Endothelial cell of umbilical vein (primary cell): ENCODE measurements around the gene NPAS1. TPM values are rescaled to one million over a fixed set of nuclear protein-coding genes. Genes with fewer than 3 reads are reported as not detected.

Experiments
- BruUV-seq: library from RNA; stranded (reverse); fragments of 400-500 nt; replicated peaks from 2 replicates; lab custom pipeline; 2021; lab: Mats Ljungman, UMichigan
- CTCF ChIA-PET: fragments of 300-600, 350-600 bp; sonication (Branson Sonifier 250); formaldehyde crosslinking; loops from one replicate; lab custom pipeline; 2021; ENCODE audit warnings: antibody characterized with exemption, inconsistent platforms; lab: Charles Lee
- POLR2A ChIA-PET: fragments of 300-600, 350-600 bp; sonication (Branson Sonifier 250); formaldehyde crosslinking; loops from one replicate; lab custom pipeline; 2021; ENCODE audit warnings: antibody characterized with exemption, inconsistent platforms; lab: Charles Lee
- DNase-seq: peaks from one replicate; pipeline ENCODE4 v3.0.0-alpha.2; 2011; ENCODE audit warnings: low read depth, low spot score
- FAIRE-seq: peaks from 2 replicates; lab custom pipeline; 2011; peaks lifted over from hg19 to GRCh38; lab: Jason Lieb, UNC
- H2AFZ ChIP-seq: 2 replicates; pipeline ENCODE4 v1.6.0; 2012; ENCODE audit warnings: low read depth, low read length, control low read depth, inconsistent platforms
- H3K27ac ChIP-seq: 2 replicates; pipeline ENCODE4 v1.5.1; 2011; ENCODE audit warnings: low read depth, mild to moderate bottlenecking, control low read depth, low read length, moderate library complexity; ENCODE audit not compliant: insufficient read depth
- H3K27me3 ChIP-seq, 2 experiments: 2 replicates each; pipeline versions ENCODE4 v1.6.0 to v1.6.1; 2011; ENCODE audit warnings: low read length in 2 of 2, mixed read lengths in 1 of 2; ENCODE audit not compliant: control insufficient read depth in 2 of 2, insufficient read depth in 2 of 2
- H3K36me3 ChIP-seq, 2 experiments: 2 replicates in 1 of 2; 3 replicates in 1 of 2; pipeline ENCODE4 v1.5.1; 2011; ENCODE audit warnings: low read length in 2 of 2, mild to moderate bottlenecking in 1 of 2, moderate library complexity in 1 of 2; ENCODE audit not compliant: control insufficient read depth in 2 of 2, insufficient read depth in 2 of 2; ENCODE audit errors: extremely low read depth in 1 of 2
- H3K4me1 ChIP-seq: 3 replicates; pipeline ENCODE4 v1.5.1; 2011; ENCODE audit warnings: mild to moderate bottlenecking, low read length; ENCODE audit not compliant: control insufficient read depth, insufficient read depth; ENCODE audit errors: extremely low read depth
- H3K4me2 ChIP-seq: 2 replicates; pipeline ENCODE4 v1.6.1; 2011; ENCODE audit warnings: low read length, control low read depth, mixed read lengths; ENCODE audit not compliant: insufficient read depth
- H3K4me3 ChIP-seq, 3 experiments: fragments of 200-600 bp in 1 of 3; sonication (generic), shearing (Covaris generic) in 1 of 3; replicated peaks in 1 of 3; 2 replicates each; pipeline ENCODE4 v1.5.1; 2011 to 2016; ENCODE audit warnings: control low read depth in 3 of 3, low read length in 3 of 3, mild to moderate bottlenecking in 2 of 3, inconsistent platforms in 1 of 3, low read depth in 1 of 3, moderate library complexity in 1 of 3; ENCODE audit not compliant: insufficient read depth in 1 of 3
- H3K79me2 ChIP-seq: 2 replicates; pipeline ENCODE4 v1.6.0; 2012; ENCODE audit warnings: low read length, inconsistent platforms; ENCODE audit not compliant: control insufficient read depth, insufficient read depth
- H3K9ac ChIP-seq: replicated peaks from 2 replicates; pipeline ENCODE3; 2011; ENCODE audit warnings: low read length, control low read depth; ENCODE audit not compliant: insufficient read depth; ENCODE audit errors: extremely low read depth
- H3K9me1 ChIP-seq: replicated peaks from 3 replicates; pipeline ENCODE4 v1.6.0; 2011; ENCODE audit warnings: mild to moderate bottlenecking, low read length; ENCODE audit not compliant: control insufficient read depth, insufficient read depth; ENCODE audit errors: extremely low read depth
- H3K9me3 ChIP-seq: replicated peaks from 2 replicates; pipeline ENCODE4 v1.5.1; 2012; ENCODE audit warnings: low read length, inconsistent platforms; ENCODE audit not compliant: control insufficient read depth, insufficient read depth
- H4K20me1 ChIP-seq: replicated peaks from 2 replicates; pipeline ENCODE3; 2011; ENCODE audit warnings: mild to moderate bottlenecking, low read length; ENCODE audit not compliant: control insufficient read depth, insufficient read depth; ENCODE audit errors: extremely low read depth
- CTCF ChIP-seq, 2 donors: IDR thresholded peaks; 1 replicate in 1 of 2; 2 replicates in 1 of 2; pipeline ENCODE4 v1.5.1; 2011; ENCODE audit warnings: low read length in 2 of 2, mild to moderate bottlenecking in 2 of 2, moderate library complexity in 2 of 2, control low read depth in 1 of 2, inconsistent platforms in 1 of 2, low read depth in 1 of 2; ENCODE audit not compliant: insufficient read depth in 1 of 2; ENCODE audit errors: extremely low read depth in 1 of 2
- EZH2 ChIP-seq: IDR thresholded peaks from 2 replicates; pipeline ENCODE4 v1.6.1; 2012; ENCODE audit warnings: borderline replicate concordance, low read depth, mild to moderate bottlenecking, moderate library complexity, low read length, inconsistent platforms; ENCODE audit not compliant: severe bottlenecking
- FOS ChIP-seq: IDR thresholded peaks from 2 replicates; pipeline ENCODE4 v1.6.1; 2011; ENCODE audit warnings: mild to moderate bottlenecking, low read length, moderate library complexity, borderline replicate concordance; ENCODE audit not compliant: insufficient read depth
- GATA2 ChIP-seq: IDR thresholded peaks from 2 replicates; pipeline ENCODE4 v1.7.0; 2011; ENCODE audit warnings: low read depth, mild to moderate bottlenecking, moderate library complexity, mixed read lengths, low read length; ENCODE audit not compliant: insufficient read length, insufficient read depth
- JUN ChIP-seq: IDR thresholded peaks from 2 replicates; pipeline ENCODE4 v1.6.1; 2011; ENCODE audit warnings: borderline replicate concordance, low read depth; ENCODE audit not compliant: insufficient read length, insufficient read depth
- MAX ChIP-seq: IDR thresholded peaks from 2 replicates; pipeline ENCODE4 v1.6.1; 2011; ENCODE audit not compliant: insufficient read depth, insufficient read length
- MYC ChIP-seq: IDR thresholded peaks from one replicate; pipeline ENCODE4 v1.6.1; 2011; ENCODE audit warnings: mild to moderate bottlenecking, low read depth, low read length
- POLR2A ChIP-seq: IDR thresholded peaks from 2 replicates; pipeline ENCODE4 v1.6.1; 2012; ENCODE audit warnings: low read depth, mild to moderate bottlenecking, control low read depth, low read length
- POLR2AphosphoS5 ChIP-seq: IDR thresholded peaks from 2 replicates; pipeline ENCODE4 v1.6.1; 2012; ENCODE audit warnings: low read depth, mild to moderate bottlenecking, control low read depth, low read length, moderate library complexity; ENCODE audit not compliant: insufficient read depth
- dilution Hi-C: fragments of 300-500 bp; cut with MboI; formaldehyde crosslinking; loops from one replicate; pipeline ENCODE4 v1.15.0; 2019; ENCODE audit warnings: low sequenced_read_pairs; ENCODE audit not compliant: extremely low pct_ligation_motif_present
- intact Hi-C: fragments of 100-400 bp; cut with micrococcal nuclease; formaldehyde crosslinking; loops from one replicate; pipeline ENCODE4 v1.10.0; 2022
- polyA plus RNA-seq, 4 experiments: library from polyadenylated mRNA; depleted of rRNA in 3 of 4; stranded (reverse) in 3 of 4; unstranded in 1 of 4; fragments of >200 nt; gene quantifications; 2 replicates each; pipeline versions ENCODE4 v1.2.1 to v1.2.3, GENCODE V29; 2011 to 2012; ENCODE audit warnings: missing spikeins in 1 of 4
- total RNA-seq: library from RNA; stranded (reverse); gene quantifications from 2 replicates; pipeline ENCODE4 v1.2.3, GENCODE V29; 2021

NPAS1 gene
- total and polyA plus RNA-seq, 2 donors (not counting 3 experiments of a cell fraction or from before 2014, with no cell fraction given), result 0.18 to 0.62 TPM

- Histone ChIP-seq H3K9me3 (no peaks in the 10 kb centered on the region), H3K36me3 (no peaks in the 10 kb centered on the region), H4K20me1 (no peaks in the 10 kb centered on the region), H3K4me1 (no peaks in the 10 kb centered on the region), H3K4me2 (no peak overlapping the region), H2AFZ (no peak overlapping the region), H3K79me2 (no peaks in the 10 kb centered on the region), H3K9me1 (no peaks in the 10 kb centered on the region), H3K27me3 (no peaks in the 10 kb centered on the region), H3K4me3 (no peak overlapping the region), H3K9ac (no peak overlapping the region), H3K27ac (no peak overlapping the region)
- FAIRE-seq, result no peak
- ChIA-PET CTCF (interaction anchor here (1.0 to 2.1 kb wide), 3 partner anchors 11 to 44 kb away, joined by 3 to 8 read pairs (median 3); no protein-coding TSS in a partner anchor), POLR2A (no interaction called here)
- no peak for TF ChIP-seq GATA2
- no peak for TF ChIP-seq POLR2AphosphoS5
- TF ChIP-seq MAX, result no peak
- no peak for TF ChIP-seq FOS
- no peak for TF ChIP-seq JUN
- TF ChIP-seq CTCF (IDR thresholded peaks at IDR 0.05; ENCODE audit: extremely low read depth in 1 of 2, insufficient read depth in 1 of 2, low read depth in 1 of 2, low read length in 2 of 2), result no peak
- TF ChIP-seq EZH2, result no peak
- no peak for TF ChIP-seq POLR2A
- TF ChIP-seq MYC, result no peak
- BruUV-seq, result no TSS peak
- dilution Hi-C loops, result no loop called here
- no peak for DNase-seq
- intact Hi-C loops, result no loop called here
Observed at GRCh38 chr19:47057328-47057727, 37.7 kb downstream of the NPAS1 start.
